Measurements from ENCODE around the gene PTPN9. TPM values are rescaled to one million over a fixed set of nuclear protein-coding genes. Genes with fewer than 3 reads are reported as not detected.
A peak's percentile ranks its signal among the peaks of the same experiment; 100 is the strongest.

PTPN9 gene
- total and polyA plus RNA-seq, 2 of the 13 experiments (the other 11 are each of a cell fraction or from before 2014, with no cell fraction given): 16.6 to 19.9 TPM

DNA sequence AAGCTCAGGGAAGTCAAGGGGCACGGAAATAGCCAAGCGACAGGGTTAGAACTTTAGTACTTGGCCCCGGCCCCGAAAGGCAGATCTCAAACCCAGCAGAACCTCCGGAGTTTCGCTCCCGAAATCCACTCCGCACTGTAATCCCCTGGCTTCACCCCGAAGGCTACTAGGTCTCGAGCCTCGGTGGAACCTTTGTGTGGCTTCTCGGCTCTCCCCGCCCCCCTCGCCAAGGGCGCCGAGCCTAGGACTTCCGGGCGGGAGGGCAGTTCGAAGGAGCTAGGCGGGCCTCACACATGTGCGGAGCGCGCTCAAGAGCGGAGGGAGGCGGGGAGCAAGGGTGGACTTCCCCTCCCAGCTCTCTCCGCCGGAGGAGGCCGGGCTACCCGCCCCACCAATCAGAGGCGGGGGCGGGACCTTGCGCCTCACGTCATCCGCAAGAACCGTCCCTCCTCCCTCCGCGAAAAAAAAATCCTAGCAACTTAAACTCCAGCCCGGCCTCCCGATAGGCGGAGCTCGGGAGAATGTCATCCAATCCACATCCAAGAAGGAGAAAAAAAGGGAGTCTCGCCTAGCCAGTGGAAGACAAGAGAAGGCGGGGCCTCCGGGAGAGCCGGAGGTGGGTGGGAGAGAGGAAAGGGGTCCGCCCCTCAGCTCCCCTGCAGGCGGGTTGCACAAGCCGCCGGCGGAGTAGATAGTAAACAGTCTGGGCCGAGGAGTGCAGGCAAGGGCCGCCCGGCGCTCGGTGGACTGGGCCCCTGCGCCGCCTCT is 125.2 kb downstream of the PTPN9 start (continued):
- TF ChIP-seq, protein P1, sequence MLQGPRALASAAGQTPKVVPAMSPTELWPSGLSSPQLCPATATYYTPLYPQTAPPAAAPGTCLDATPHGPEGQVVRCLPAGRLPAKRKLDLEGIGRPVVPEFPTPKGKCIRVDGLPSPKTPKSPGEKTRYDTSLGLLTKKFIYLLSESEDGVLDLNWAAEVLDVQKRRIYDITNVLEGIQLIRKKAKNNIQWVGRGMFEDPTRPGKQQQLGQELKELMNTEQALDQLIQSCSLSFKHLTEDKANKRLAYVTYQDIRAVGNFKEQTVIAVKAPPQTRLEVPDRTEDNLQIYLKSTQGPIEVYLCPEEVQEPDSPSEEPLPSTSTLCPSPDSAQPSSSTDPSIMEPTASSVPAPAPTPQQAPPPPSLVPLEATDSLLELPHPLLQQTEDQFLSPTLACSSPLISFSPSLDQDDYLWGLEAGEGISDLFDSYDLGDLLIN (CRISPR knock-in tag; IDR thresholded peaks at IDR 0.05; ENCODE audit: borderline replicate concordance): no peak
- no peak; the same call in 1 of the 2 replicates for TF ChIP-seq ZSCAN25 (CRISPR knock-in tag; IDR thresholded peaks at IDR 0.05)
- TF ChIP-seq RFX1 (IDR thresholded peaks at IDR 0.05): no peak
- TF ChIP-seq ERF (CRISPR knock-in tag; IDR thresholded peaks at IDR 0.05): no peak; the same call in 1 of the 2 replicates
- TF ChIP-seq, protein P2, sequence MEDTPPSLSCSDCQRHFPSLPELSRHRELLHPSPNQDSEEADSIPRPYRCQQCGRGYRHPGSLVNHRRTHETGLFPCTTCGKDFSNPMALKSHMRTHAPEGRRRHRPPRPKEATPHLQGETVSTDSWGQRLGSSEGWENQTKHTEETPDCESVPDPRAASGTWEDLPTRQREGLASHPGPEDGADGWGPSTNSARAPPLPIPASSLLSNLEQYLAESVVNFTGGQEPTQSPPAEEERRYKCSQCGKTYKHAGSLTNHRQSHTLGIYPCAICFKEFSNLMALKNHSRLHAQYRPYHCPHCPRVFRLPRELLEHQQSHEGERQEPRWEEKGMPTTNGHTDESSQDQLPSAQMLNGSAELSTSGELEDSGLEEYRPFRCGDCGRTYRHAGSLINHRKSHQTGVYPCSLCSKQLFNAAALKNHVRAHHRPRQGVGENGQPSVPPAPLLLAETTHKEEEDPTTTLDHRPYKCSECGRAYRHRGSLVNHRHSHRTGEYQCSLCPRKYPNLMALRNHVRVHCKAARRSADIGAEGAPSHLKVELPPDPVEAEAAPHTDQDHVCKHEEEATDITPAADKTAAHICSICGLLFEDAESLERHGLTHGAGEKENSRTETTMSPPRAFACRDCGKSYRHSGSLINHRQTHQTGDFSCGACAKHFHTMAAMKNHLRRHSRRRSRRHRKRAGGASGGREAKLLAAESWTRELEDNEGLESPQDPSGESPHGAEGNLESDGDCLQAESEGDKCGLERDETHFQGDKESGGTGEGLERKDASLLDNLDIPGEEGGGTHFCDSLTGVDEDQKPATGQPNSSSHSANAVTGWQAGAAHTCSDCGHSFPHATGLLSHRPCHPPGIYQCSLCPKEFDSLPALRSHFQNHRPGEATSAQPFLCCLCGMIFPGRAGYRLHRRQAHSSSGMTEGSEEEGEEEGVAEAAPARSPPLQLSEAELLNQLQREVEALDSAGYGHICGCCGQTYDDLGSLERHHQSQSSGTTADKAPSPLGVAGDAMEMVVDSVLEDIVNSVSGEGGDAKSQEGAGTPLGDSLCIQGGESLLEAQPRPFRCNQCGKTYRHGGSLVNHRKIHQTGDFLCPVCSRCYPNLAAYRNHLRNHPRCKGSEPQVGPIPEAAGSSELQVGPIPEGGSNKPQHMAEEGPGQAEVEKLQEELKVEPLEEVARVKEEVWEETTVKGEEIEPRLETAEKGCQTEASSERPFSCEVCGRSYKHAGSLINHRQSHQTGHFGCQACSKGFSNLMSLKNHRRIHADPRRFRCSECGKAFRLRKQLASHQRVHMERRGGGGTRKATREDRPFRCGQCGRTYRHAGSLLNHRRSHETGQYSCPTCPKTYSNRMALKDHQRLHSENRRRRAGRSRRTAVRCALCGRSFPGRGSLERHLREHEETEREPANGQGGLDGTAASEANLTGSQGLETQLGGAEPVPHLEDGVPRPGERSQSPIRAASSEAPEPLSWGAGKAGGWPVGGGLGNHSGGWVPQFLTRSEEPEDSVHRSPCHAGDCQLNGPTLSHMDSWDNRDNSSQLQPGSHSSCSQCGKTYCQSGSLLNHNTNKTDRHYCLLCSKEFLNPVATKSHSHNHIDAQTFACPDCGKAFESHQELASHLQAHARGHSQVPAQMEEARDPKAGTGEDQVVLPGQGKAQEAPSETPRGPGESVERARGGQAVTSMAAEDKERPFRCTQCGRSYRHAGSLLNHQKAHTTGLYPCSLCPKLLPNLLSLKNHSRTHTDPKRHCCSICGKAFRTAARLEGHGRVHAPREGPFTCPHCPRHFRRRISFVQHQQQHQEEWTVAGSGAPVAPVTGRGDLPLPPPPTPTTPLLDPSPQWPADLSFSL (CRISPR knock-in tag; IDR thresholded peaks at IDR 0.05): no peak
- TF ChIP-seq ZNF550 (CRISPR knock-in tag; IDR thresholded peaks at IDR 0.05; ENCODE audit: borderline replicate concordance): no peak
- TF ChIP-seq, protein P3, sequence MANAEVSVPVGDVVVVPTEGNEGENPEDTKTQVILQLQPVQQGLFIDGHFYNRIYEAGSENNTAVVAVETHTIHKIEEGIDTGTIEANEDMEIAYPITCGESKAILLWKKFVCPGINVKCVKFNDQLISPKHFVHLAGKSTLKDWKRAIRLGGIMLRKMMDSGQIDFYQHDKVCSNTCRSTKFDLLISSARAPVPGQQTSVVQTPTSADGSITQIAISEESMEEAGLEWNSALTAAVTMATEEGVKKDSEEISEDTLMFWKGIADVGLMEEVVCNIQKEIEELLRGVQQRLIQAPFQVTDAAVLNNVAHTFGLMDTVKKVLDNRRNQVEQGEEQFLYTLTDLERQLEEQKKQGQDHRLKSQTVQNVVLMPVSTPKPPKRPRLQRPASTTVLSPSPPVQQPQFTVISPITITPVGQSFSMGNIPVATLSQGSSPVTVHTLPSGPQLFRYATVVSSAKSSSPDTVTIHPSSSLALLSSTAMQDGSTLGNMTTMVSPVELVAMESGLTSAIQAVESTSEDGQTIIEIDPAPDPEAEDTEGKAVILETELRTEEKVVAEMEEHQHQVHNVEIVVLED (CRISPR knock-in tag; IDR thresholded peaks at IDR 0.05; ENCODE audit: borderline replicate concordance): peak; percentile 80; the same call in 1 of the 2 replicates
- TF ChIP-seq, protein P4, sequence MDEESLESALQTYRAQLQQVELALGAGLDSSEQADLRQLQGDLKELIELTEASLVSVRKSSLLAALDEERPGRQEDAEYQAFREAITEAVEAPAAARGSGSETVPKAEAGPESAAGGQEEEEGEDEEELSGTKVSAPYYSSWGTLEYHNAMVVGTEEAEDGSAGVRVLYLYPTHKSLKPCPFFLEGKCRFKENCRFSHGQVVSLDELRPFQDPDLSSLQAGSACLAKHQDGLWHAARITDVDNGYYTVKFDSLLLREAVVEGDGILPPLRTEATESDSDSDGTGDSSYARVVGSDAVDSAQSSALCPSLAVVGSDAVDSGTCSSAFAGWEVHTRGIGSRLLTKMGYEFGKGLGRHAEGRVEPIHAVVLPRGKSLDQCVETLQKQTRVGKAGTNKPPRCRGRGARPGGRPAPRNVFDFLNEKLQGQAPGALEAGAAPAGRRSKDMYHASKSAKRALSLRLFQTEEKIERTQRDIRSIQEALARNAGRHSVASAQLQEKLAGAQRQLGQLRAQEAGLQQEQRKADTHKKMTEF (CRISPR knock-in tag; IDR thresholded peaks at IDR 0.05): peak; percentile 80
- TF ChIP-seq, protein P5, sequence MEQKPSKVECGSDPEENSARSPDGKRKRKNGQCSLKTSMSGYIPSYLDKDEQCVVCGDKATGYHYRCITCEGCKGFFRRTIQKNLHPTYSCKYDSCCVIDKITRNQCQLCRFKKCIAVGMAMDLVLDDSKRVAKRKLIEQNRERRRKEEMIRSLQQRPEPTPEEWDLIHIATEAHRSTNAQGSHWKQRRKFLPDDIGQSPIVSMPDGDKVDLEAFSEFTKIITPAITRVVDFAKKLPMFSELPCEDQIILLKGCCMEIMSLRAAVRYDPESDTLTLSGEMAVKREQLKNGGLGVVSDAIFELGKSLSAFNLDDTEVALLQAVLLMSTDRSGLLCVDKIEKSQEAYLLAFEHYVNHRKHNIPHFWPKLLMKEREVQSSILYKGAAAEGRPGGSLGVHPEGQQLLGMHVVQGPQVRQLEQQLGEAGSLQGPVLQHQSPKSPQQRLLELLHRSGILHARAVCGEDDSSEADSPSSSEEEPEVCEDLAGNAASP (CRISPR knock-in tag; IDR thresholded peaks at IDR 0.05; ENCODE audit: borderline replicate concordance): peak; percentile 17; the same call in 1 of the 2 replicates
- TF ChIP-seq, protein P6, sequence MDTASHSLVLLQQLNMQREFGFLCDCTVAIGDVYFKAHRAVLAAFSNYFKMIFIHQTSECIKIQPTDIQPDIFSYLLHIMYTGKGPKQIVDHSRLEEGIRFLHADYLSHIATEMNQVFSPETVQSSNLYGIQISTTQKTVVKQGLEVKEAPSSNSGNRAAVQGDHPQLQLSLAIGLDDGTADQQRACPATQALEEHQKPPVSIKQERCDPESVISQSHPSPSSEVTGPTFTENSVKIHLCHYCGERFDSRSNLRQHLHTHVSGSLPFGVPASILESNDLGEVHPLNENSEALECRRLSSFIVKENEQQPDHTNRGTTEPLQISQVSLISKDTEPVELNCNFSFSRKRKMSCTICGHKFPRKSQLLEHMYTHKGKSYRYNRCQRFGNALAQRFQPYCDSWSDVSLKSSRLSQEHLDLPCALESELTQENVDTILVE (CRISPR knock-in tag; IDR thresholded peaks at IDR 0.05): peak; percentile 99
- no peak for TF ChIP-seq ZNF660 (CRISPR knock-in tag; IDR thresholded peaks at IDR 0.05; ENCODE audit: borderline replicate concordance, low read depth)
- peak; percentile 65; the same call in 1 of the 2 replicates for TF ChIP-seq HDAC2 (CRISPR knock-in tag; IDR thresholded peaks at IDR 0.05)

Measured in HepG2 (cell line).